Mucosa of descending colon (tissue), 3 donors: ENCODE data around the gene CADM3. TPM values are rescaled to one million over a fixed set of nuclear protein-coding genes. Genes with fewer than 3 reads are reported as not detected.

Experiments
- ATAC-seq: fragments of 200-7000 bp; cut with Tn5 transposase; one replicate; pipeline ENCODE4 v1.9.1; 2020; ENCODE audit warnings: mild to moderate bottlenecking, moderate library complexity
- DNase-seq, 3 donors: peaks; one replicate each; pipeline ENCODE4 v3.0.0-alpha.2; 2020
- H3K36me3 ChIP-seq: fragments of 200-600 bp; one replicate; pipeline ENCODE4 v1.8.0; 2021; ENCODE audit warnings: low read depth, mild to moderate bottlenecking
- H3K4me1 ChIP-seq: fragments of 200-600 bp; one replicate; pipeline ENCODE4 v1.8.0; 2021; ENCODE audit warnings: low read depth, mild to moderate bottlenecking
- H3K4me3 ChIP-seq: fragments of 200-600 bp; one replicate; pipeline ENCODE4 v1.8.0; 2021; ENCODE audit warnings: mild to moderate bottlenecking
- H3K9me3 ChIP-seq: fragments of 200-600 bp; one replicate; pipeline ENCODE4 v1.8.0; 2021; ENCODE audit warnings: mild to moderate bottlenecking
- CTCF ChIP-seq: fragments of 200-600 bp; IDR thresholded peaks from one replicate; pipeline ENCODE4 v1.8.0; 2022; ENCODE audit warnings: antibody characterized with exemption, mild to moderate bottlenecking
- intact Hi-C, 2 donors: fragments of 100-400 bp; cut with DNase I in 1 of 2; cut with micrococcal nuclease in 1 of 2; formaldehyde crosslinking; loops; one replicate each; pipeline versions ENCODE4 v1.11.0 to v1.11.1; 2022; cut with DNase I, micrococcal nuclease
- total RNA-seq, 3 donors: library from RNA; stranded (reverse); fragmentation: NEBNext Ultra II Directional in 2 of 3; extraction: Animal tissue kit (Norgen Biotek cat#: 25700) in 2 of 3; gene quantifications; one replicate each; pipeline versions ENCODE4 v1.2.1 to v1.2.4, GENCODE V29; 2021 to 2023
- donor health status: DM: no; HTN: no; CAD: no; lungs with moderate emphysema.
- donor health status: DM: no; HTN: no; CAD: no.
- donor health status: DM: no; HTN: yes; CAD: no.

CADM3 gene
- total RNA-seq, 3 donors from 2014 or later = 2.7 to 23.3 (median 10.3) TPM

GRCh38 chr1:159248311-159248710 lies 76.9 kb downstream of the CADM3 start:
- Histone ChIP-seq H3K9me3 (no peaks in the 10 kb centered on the region), H3K36me3 (no peaks in the 10 kb centered on the region), H3K4me3 (no peak overlapping the region), H3K4me1 (no peaks in the 10 kb centered on the region)
- no peak for DNase-seq
- intact Hi-C loops = no loop called here
- no peak for TF ChIP-seq CTCF
- ATAC-seq = no peak

DNA sequence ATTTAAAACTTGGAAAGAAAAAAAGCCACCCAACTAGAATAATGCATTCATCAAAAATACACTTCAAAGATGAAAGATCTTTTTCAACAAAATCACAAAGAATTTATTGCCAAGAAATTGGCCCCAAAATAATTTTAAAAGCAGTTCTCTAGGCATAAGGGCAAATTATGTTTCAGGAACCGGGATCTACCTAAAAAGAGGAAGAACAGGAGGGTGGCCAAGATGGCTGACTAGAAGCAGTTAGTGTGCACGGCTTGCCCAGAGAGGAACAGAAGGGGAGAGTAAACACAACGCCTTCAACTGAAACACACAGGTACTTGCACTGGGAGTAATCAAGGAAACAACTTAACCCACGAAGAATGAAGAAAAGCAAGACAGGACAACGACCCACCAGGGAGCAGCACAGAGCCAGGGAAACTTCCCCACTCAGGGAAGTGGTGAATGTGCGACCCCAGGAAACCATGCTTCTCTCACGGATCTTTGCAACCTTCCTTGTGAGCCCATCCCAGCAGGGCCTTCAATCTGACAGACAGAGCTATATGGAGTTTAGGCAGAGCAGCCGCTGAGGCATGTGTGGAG lies 79.3 kb downstream of the CADM3 start:
- Histone ChIP-seq H3K9me3 (no peaks in the 10 kb centered on the region), H3K36me3 (no peaks in the 10 kb centered on the region), H3K4me3 (no peak overlapping the region), H3K4me1 (no peaks in the 10 kb centered on the region)
- no peak for ATAC-seq
- no peak for TF ChIP-seq CTCF
- DNase-seq = no peak
- intact Hi-C loops = no loop called here

Other genes starting within 250 kb of the CADM3 start
- 1 to 10 TPM in 1 of 3 donors, under 1 TPM in 2; 0.87 to 2.0 (median 0.98) TPM for gene PYHIN1, start 240.1 kb upstream of the CADM3 start, total RNA-seq
- gene IFI16, start 161.7 kb upstream of the CADM3 start, total RNA-seq = 10 to 100 TPM; 14.4 to 37.9 (median 36.6) TPM
- 1 to 10 TPM in 1 of 3 donors, under 1 TPM in 2; 0.38 to 1.0 (median 0.61) TPM for gene AIM2, start 94.8 kb upstream of the CADM3 start, total RNA-seq
- gene ACKR1, start 33.3 kb downstream of the CADM3 start, total RNA-seq = 10 to 100 TPM; 19.5 to 30.4 (median 27.6) TPM
- 1 to 10 TPM in 2 of 3 donors, under 1 TPM in 1; 0.46 to 1.7 (median 1.1) TPM for gene FCER1A, start 130.7 kb downstream of the CADM3 start, total RNA-seq